ENCODE measurements around the gene CFAP77. TPM values are rescaled to one million over a fixed set of nuclear protein-coding genes. Genes with fewer than 3 reads are reported as not detected.

Gene CFAP77
- total and polyA plus RNA-seq, 2 of the 8 experiments (the other 6 are each of a cell fraction or from before 2014, with no cell fraction given), result 0.63 to 0.97 TPM

DNA sequence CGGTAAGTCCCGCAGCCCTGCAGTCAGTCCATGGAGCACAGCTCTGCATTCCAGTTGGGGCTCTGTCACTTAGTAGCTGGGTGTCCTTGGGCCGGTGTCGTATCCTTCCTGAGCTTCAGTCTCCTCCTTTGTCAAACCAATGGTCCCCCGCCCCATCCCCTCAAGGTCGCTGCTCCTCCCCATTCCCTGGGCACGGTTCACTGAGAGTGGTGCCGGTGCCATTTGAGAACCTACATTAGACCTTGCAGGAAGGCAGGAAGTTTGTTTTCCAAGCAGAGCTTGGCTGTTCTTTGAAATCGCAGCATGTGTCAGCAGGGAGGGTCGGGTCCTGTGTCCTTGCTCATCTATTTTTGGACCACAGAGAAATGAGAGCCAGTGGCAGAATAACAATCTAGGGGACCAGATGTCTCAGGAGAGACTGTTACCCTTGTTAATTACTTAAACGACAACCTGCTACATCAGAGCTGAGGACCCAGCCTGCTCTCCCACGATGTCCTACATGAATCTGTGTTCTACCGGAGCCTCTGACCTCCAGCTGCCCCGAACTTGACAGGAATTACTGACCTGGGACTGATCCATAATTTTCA is 150.7 kb downstream of the CFAP77 start:
- DNase-seq (ENCODE audit: low read depth in 1 of 2, low spot score in 2 of 2) (no peak), FAIRE-seq (no peak)
- Histone ChIP-seq H2BK12ac (ENCODE audit: low read depth, low read length) (no peak overlapping the region), H3K23ac (ENCODE audit: insufficient read length) (no peak overlapping the region), H3K23me2 (ENCODE audit: low read depth, low read length) (no peaks in the 10 kb centered on the region), H3K27ac (ENCODE audit: low read depth, low read length) (no peak overlapping the region), H3K4me2 (ENCODE audit: insufficient read depth in 1 of 2, low read depth in 2 of 2, low read length in 2 of 2) (no peak overlapping the region), H3K79me2 (ENCODE audit: control insufficient read depth in 1 of 2, insufficient read depth in 2 of 2, low read length in 2 of 2) (no peaks in the 10 kb centered on the region), H3K18ac (ENCODE audit: extremely low read depth, low read length) (no peak overlapping the region), H2BK120ac (replicated peaks; ENCODE audit: low read depth, low read length) (no peak overlapping the region), H3K9me3 (ENCODE audit: insufficient read depth in 2 of 2, low read depth in 1 of 2, low read length in 1 of 2) (peaks cover 0 to 2% of the 10 kb centered on the region in 2 experiments; a peak in 1 of 4 replicates), H3K9ac (replicated peaks in 1 of 4; ENCODE audit: extremely low read depth in 1 of 4, low read depth in 3 of 4, low read length in 3 of 4) (no peak overlapping the region), H2BK20ac (ENCODE audit: low read length) (no peak overlapping the region), H4K20me1 (replicated peaks in 1 of 2; ENCODE audit: control insufficient read depth in 1 of 2, insufficient read depth in 2 of 2, low read length in 2 of 2) (no peaks in the 10 kb centered on the region), H2BK15ac (ENCODE audit: low read length) (no peak overlapping the region), H2AFZ (ENCODE audit: low read length) (no peak overlapping the region), H4K8ac (ENCODE audit: extremely low read depth, insufficient read depth, low read length) (no peak overlapping the region; the same call in 1 of the 2 replicates), H3K27me3 (replicated peaks in 1 of 4; ENCODE audit: control insufficient read depth in 3 of 4, extremely low read depth in 1 of 4, insufficient read depth in 3 of 4, low read length in 3 of 4) (no peaks in the 10 kb centered on the region), H3K14ac (ENCODE audit: insufficient read length) (no peak overlapping the region), H2BK5ac (ENCODE audit: low read depth, low read length) (no peak overlapping the region), H3K79me1 (ENCODE audit: low read depth, low read length) (no peaks in the 10 kb centered on the region), H3K4me3 (ENCODE audit: extremely low read depth in 1 of 4, insufficient read depth in 2 of 4, low read depth in 3 of 4, low read length in 4 of 4) (no peak overlapping the region), H3K4ac (replicated peaks; ENCODE audit: insufficient read length, low read depth, low read length) (no peak overlapping the region), H4K5ac (ENCODE audit: insufficient read length, low read depth, low read length) (no peak overlapping the region), H3K4me1 (replicated peaks in 1 of 4; ENCODE audit: control insufficient read depth in 3 of 4, insufficient read depth in 4 of 4, low read length in 3 of 4) (peaks cover 0 to 3% (median 0%) of the 10 kb centered on the region in 4 experiments; a peak in 1 of 7 replicates), H3K56ac (replicated peaks; ENCODE audit: insufficient read length, low read depth, low read length) (no peak overlapping the region), H3K36me3 (ENCODE audit: control insufficient read depth in 2 of 4, insufficient read depth in 4 of 4, low read length in 3 of 4) (no peaks in the 10 kb centered on the region), H2AK5ac (ENCODE audit: low read depth, low read length) (no peak overlapping the region), H4K91ac (replicated peaks; ENCODE audit: insufficient read length, low read length) (no peak overlapping the region)
- ChIA-PET CTCF (ENCODE audit: partially characterized antibody) (interaction anchor here (0.7 to 2.8 kb wide), 16 partner anchors 9 to 154 kb away, joined by 3 to 13 read pairs (median 4); partner anchors contain the start of gene CFAP77), POLR2A (ENCODE audit: partially characterized antibody) (interaction anchor here (0.7 kb wide), 1 partner anchor 233 kb away, joined by 3 read pairs; no protein-coding TSS in a partner anchor)
- 83% methylated on average over 12 of the region's 14 CpGs; no CpG with 5 or more reads in 1 of the 2 experiments for WGBS, 2 experiments (ENCODE audit: extremely low coverage in 1 of 2, insufficient coverage in 1 of 2, insufficient read length in 1 of 2, insufficient replicate concordance in 2 of 2, low coverage in 1 of 2, low lambda C conversion rate in 2 of 2, missing lambda C conversion rate in 1 of 2)
- no peak for TF ChIP-seq POLR2A (IDR thresholded peaks at IDR 0.05; ENCODE audit: control extremely low read depth in 1 of 2, low read depth in 2 of 2, low read length in 2 of 2)

All from H1 (cell line).